Measurements from ENCODE around the gene AMZ1.
"Not testable (repeated sequence)": the region's sequence is repeated elsewhere in the genome, so short reads cannot be mapped to it uniquely, and the experiment has no call there.

The AMZ1 gene

DNA sequence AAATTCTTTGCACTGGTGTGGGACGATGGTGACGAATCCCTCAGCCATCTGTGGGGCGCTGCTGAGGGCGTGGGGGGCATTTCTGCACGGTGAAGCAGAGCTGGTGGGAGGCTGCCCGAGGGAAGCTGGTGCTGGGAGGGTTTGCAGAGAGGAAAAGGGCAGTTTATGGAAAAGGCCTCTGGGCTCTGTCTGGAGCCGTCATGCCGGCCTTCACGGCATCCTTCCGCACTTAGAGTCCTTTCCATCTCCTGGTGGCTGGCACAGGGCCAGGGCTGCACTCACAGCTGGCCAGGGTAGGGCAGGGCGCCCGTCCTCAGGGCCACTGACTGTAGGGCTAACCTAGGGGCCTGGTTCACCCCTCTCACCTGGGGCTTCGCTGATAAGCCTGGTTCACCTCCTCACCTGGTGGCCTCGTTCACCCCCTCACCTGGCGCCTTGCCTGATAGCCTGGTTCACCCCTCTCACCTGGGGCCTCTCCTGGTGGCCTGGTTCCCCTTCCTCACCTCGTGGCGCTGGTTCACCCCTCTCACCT lies 598 bp upstream of the AMZ1 start:
- Histone ChIP-seq H3K9me3 (ENCODE audit: insufficient read depth, low read depth, low read length) (no peaks in the 10 kb centered on the region), H3K36me3 (ENCODE audit: insufficient read depth, low read length) (no peaks in the 10 kb centered on the region), H3K4me1 (ENCODE audit: insufficient read depth, low read length) (peaks cover 7% of the 10 kb centered on the region), H3K27me3 (ENCODE audit: insufficient read depth, low read length) (peaks cover 47% of the 10 kb centered on the region), H3K27ac (ENCODE audit: low read depth, low read length) (no peak overlapping the region), H3K4me3 (ENCODE audit: low read length) (peak overlapping the region; percentile 53), H3K9ac (ENCODE audit: low read depth, low read length) (no peak overlapping the region)
- WGBS, result 80% methylated on average over 17 of the region's 17 CpGs

DNA sequence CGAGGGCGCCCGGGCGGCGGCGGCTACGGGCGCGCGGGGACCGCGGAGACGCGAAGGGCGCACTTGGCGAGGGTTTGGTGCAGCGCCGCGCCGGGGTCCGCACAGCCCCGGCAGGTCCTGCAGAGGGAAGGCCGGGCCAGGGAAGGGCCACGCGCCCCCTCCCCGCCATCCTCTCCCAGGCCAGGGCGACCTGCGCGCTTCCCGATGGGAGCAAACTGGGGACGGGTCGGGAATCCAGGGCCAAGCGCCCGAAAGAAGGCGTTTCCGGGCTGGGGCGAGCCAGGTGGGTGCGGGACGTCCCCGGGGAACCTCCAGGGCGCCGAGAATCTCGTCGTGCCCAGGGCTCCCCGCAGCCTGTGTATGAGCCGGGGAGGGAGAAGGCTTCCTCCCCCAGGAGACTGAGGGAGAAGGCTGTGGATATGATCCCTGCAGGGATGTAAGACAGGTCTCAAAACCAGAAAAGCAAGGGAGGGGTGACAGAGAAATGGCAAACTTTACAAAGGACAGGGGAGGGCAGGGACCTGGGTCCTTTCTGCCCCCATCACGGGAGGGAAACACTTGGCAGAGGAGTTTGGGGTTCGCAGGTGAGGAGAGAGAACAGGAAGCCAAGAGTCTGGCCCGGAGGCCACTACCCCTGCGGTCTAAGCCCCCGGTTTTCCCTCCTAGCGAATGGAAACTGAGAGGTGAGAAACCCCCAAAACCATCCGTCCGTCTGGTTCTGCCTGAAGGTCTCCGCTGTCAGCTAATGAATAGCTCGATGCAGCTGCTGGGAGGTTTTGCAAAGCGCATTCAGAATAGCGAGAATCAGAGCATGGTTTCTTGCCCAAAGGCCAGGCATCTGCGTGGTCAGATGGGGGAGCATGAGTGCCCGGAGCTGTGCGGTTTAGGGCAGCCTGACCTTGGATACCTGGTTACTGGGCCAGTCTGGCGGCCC lies 674 bp downstream of the AMZ1 start:
- Histone ChIP-seq H3K27me3 (ENCODE audit: insufficient read depth, low read length) (peaks cover 47% of the 10 kb centered on the region), H3K27ac (ENCODE audit: low read depth, low read length) (no peak overlapping the region), H3K4me3 (ENCODE audit: low read length) (peak overlapping the region; percentile 53)

DNA sequence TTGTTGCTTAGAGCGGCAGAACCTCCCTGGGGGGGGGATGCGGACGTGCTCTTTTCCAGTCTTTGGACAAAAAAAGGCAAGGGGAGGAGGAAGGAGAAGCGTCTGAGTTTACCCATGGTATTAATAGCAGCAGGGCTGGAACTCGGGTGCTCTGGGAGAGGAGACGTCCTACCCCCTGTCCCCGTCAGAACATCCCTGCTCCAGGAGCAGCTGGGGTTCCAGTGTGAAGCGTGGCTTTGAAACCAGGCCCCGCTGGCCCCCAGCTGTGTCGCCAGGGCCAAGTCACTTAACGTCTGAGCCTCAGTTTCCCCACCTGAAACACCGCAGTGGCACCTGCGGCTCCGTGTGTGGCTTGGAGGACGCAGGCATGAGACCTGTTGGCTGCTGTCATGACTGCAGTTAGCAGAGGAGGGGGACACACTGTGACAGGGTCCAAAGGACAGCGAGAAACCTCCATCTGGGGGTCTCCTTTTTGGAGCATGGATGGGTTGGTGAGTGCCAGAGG lies 1.4 kb downstream of the AMZ1 start:
- Histone ChIP-seq H3K36me3 (ENCODE audit: insufficient read depth, low read length) (no peaks in the 10 kb centered on the region), H3K9ac (ENCODE audit: low read depth, low read length) (no peak overlapping the region), H3K4me3 (ENCODE audit: low read length) (no peak overlapping the region), H3K27ac (ENCODE audit: low read depth, low read length) (no peak overlapping the region), H3K9me3 (ENCODE audit: insufficient read depth, low read depth, low read length) (no peaks in the 10 kb centered on the region), H3K4me1 (ENCODE audit: insufficient read depth, low read length) (peaks cover 7% of the 10 kb centered on the region), H3K27me3 (ENCODE audit: insufficient read depth, low read length) (peaks cover 47% of the 10 kb centered on the region)
- 86% methylated on average over 16 of the region's 16 CpGs for WGBS

More for the DNA sequence above, 674 bp downstream of the AMZ1 start:
- Histone ChIP-seq H3K36me3 (ENCODE audit: insufficient read depth, low read length) (no peaks in the 10 kb centered on the region), H3K9me3 (ENCODE audit: insufficient read depth, low read depth, low read length) (no peaks in the 10 kb centered on the region), H3K9ac (ENCODE audit: low read depth, low read length) (peak overlapping the region; percentile 26; the same call in 1 of the 2 replicates), H3K4me1 (ENCODE audit: insufficient read depth, low read length) (peaks cover 7% of the 10 kb centered on the region)
- 22% methylated on average over 62 of the region's 62 CpGs for WGBS

DNA sequence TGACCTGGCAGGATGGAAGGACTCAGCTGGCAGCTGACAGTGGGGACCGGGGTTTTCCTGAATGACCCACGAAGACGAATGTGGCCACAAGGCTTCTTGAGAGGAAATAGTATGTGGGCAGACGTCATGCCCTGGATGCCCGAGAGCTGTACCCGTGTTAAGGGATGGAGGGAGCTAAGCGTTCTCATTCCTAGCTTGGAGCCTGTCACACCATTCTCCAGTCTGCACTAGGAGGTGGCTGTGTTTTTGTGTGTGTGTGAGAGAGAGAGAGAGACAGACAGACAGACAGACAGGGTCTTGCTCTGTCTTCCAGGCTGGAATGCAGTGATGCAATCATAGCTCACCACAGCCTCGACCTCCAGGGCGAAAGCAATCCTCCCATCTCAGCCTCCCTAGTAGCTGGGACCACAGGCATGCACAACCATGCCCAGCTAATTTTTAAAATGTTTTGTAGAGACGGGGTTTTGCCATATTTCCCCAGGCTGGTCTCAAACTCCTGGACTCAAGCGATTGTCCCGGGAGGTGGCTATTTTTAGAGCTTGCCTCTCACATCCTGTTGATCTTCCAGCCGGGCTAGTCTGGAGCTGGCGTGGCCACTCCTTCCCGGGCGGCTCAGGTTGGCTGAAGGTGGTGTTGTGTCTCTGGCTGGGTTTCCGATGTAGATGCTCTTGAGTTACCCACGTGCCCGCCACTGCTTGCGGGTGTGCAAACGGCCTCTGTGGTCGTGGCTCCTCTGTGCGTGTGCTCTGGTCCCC lies 2.1 kb downstream of the AMZ1 start:
- no peaks in the 10 kb centered on the region for H3K9me3 ChIP-seq (ENCODE audit: insufficient read depth, low read depth, low read length)
- no peak overlapping the region for H3K9ac ChIP-seq (ENCODE audit: low read depth, low read length)
- H3K4me3 ChIP-seq (ENCODE audit: low read length), result no peak overlapping the region
- WGBS, result 90% methylated on average over 23 of the region's 23 CpGs
- H3K4me1 ChIP-seq (ENCODE audit: insufficient read depth, low read length), result peaks cover 7% of the 10 kb centered on the region
- H3K27ac ChIP-seq (ENCODE audit: low read depth, low read length), result no peak overlapping the region
- peaks cover 47% of the 10 kb centered on the region for H3K27me3 ChIP-seq (ENCODE audit: insufficient read depth, low read length)
- no peaks in the 10 kb centered on the region for H3K36me3 ChIP-seq (ENCODE audit: insufficient read depth, low read length)

DNA sequence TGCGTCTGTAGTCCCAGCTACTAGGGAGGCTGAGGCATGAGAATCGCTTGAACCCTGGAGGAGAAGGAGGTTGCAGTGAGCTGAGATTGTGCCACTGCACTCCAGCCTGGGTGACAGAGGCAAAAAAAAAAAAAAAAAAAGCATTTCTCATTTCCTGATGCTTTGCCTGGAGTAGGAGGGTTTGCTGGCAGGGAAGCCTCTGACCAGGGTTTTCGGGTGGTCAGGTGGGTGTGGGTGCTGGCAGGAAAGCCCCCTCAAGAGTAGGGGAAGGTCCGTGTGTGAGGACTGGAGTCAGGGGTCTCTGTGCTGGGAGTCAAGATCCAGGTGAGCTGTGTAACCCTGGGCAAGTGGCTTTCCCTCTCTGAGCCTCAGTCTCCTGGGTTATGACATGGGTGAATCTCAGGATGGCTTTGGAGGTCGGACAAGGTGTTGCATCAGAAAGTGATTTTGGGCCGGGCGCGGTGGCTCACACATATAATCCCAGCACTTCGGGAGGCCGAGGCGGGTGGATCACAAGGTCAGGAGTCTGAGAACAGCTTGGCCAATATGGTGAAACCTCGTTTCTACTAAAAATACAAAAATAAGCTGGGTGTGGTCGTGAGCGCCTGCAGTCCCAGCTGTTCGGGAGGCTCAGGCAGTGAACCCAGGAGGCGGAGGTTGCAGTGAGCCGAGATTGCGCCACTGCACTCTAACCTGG lies 3.2 kb downstream of the AMZ1 start:
- no peak overlapping the region for H3K4me3 ChIP-seq (ENCODE audit: low read length)
- H3K9ac ChIP-seq (ENCODE audit: low read depth, low read length), result no peak overlapping the region
- H3K36me3 ChIP-seq (ENCODE audit: insufficient read depth, low read length), result no peaks in the 10 kb centered on the region
- no peak overlapping the region for H3K27ac ChIP-seq (ENCODE audit: low read depth, low read length)
- H3K9me3 ChIP-seq (ENCODE audit: insufficient read depth, low read depth, low read length), result no peaks in the 10 kb centered on the region
- 94% methylated on average over 18 of the region's 18 CpGs for WGBS
- H3K27me3 ChIP-seq (ENCODE audit: insufficient read depth, low read length), result peaks cover 42% of the 10 kb centered on the region
- peaks cover 7% of the 10 kb centered on the region for H3K4me1 ChIP-seq (ENCODE audit: insufficient read depth, low read length)

DNA sequence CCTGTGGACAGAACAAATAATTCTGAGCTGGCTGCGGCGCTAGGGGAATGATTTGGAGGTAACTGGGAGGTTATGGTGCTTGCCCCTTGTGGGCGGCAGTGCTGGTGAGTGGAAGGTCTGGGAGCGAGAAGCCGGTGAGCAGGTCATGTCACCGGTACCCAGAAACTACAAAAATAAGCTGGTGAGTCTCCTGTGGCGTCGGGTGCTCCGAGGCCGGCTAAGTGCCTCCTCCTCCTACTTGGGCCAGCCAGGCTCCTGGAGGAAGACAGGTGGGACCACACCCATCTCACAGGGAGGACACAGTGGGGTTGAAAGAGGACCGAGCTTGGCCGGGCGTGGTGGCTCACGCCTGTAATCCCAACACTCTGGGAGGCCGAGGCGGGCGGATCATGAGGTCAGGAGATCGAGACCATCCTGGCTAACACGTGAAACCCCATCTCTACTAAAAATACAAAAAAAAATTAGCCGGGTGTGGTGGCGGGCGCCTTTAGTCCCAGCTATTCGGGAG lies 4.0 kb downstream of the AMZ1 start:
- H3K36me3 ChIP-seq (ENCODE audit: insufficient read depth, low read length); H3K4me3 ChIP-seq (ENCODE audit: low read length); H3K4me1 ChIP-seq (ENCODE audit: insufficient read depth, low read length); H3K27ac ChIP-seq (ENCODE audit: low read depth, low read length); H3K9ac ChIP-seq (ENCODE audit: low read depth, low read length); H3K9me3 ChIP-seq (ENCODE audit: insufficient read depth, low read depth, low read length): not testable (repeated sequence)
- peaks cover 36% of the 10 kb centered on the region for H3K27me3 ChIP-seq (ENCODE audit: insufficient read depth, low read length)
- WGBS, result 95% methylated on average over 23 of the region's 23 CpGs

DNA sequence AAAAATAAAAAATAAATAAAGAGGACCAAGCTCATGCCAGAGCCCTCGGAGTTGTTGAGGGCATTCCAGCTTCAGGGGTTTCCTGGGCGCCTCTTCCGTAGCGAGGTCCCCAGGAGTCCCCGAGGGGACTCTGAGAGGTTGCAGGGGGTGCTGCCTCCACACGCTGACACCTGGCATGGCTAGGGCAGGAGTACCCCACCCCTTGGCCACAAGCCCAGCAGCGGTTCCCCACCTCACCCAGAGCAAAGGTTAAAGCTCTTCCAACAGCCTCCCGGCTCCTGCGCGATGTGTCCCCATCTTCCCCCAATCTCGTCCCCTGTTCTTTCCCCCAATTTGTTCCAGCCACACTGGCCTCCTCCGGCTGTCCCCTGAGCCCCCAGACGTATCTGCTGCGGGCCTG lies 4.5 kb downstream of the AMZ1 start:
- Histone ChIP-seq H3K27me3 (ENCODE audit: insufficient read depth, low read length) (peaks cover 30% of the 10 kb centered on the region), H3K36me3 (ENCODE audit: insufficient read depth, low read length) (no peaks in the 10 kb centered on the region), H3K27ac (ENCODE audit: low read depth, low read length) (no peak overlapping the region), H3K9me3 (ENCODE audit: insufficient read depth, low read depth, low read length) (no peaks in the 10 kb centered on the region), H3K4me3 (ENCODE audit: low read length) (no peak overlapping the region), H3K4me1 (ENCODE audit: insufficient read depth, low read length) (peaks cover 7% of the 10 kb centered on the region), H3K9ac (ENCODE audit: low read depth, low read length) (no peak overlapping the region)
- WGBS, result 92% methylated on average over 14 of the region's 14 CpGs

DNA sequence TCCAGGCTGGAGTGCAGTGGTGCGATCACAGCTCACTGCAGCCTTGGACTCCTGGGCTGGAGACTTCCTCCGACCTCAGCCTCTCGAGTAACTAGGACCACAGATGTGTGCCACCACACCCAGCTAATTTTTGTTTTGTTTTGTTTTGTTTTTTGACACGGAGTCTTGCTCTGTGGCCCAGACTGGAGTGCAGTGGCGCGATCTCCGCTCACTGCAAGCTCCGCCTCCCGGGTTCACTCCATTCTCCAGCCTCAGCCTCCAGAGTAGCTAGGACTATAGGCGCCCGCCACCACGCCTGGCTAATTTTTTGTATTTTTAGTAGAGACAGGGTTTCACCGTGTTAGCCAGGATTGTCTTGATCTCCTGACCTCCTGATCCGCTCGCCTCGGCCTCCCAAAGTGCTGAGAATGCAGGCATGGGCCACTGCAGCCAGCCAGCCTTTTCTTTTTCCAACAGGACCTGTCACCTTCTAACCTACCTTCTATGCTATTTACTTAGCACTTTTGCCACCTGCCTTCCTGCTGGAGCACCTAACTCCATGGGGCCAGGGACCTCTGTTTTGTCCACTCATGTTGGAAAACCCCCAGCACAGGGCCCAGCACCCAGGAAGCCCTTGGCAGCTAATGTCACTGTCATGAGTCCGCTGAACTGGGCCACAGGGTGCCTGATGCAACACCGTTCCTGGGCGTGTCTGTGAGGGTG lies 5.6 kb downstream of the AMZ1 start:
- not testable (repeated sequence) for H3K4me3 ChIP-seq (ENCODE audit: low read length); H3K36me3 ChIP-seq (ENCODE audit: insufficient read depth, low read length); H3K4me1 ChIP-seq (ENCODE audit: insufficient read depth, low read length); H3K27ac ChIP-seq (ENCODE audit: low read depth, low read length); H3K9ac ChIP-seq (ENCODE audit: low read depth, low read length); H3K9me3 ChIP-seq (ENCODE audit: insufficient read depth, low read depth, low read length)
- peaks cover 20% of the 10 kb centered on the region for H3K27me3 ChIP-seq (ENCODE audit: insufficient read depth, low read length)
- 94% methylated on average over 19 of the region's 19 CpGs for WGBS

DNA sequence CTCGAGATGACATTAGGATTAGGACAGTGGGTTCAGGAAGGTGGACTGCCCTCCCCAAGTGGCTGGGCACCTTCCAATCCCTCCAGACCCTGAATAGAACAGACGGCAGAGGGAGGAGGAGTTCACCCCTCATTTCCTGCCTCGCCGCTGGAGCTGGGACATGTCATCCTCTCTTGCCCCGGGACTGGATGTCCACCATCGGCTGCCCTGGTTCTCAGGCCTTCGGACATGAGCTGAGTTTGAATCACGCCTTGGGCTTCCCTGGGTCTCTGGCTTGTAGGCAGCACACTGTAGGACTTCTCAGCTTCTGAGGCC lies 6.1 kb downstream of the AMZ1 start:
- peaks cover 15% of the 10 kb centered on the region for H3K27me3 ChIP-seq (ENCODE audit: insufficient read depth, low read length)
- not testable (repeated sequence) for H3K9me3 ChIP-seq (ENCODE audit: insufficient read depth, low read depth, low read length); H3K4me1 ChIP-seq (ENCODE audit: insufficient read depth, low read length); H3K4me3 ChIP-seq (ENCODE audit: low read length); H3K36me3 ChIP-seq (ENCODE audit: insufficient read depth, low read length); H3K9ac ChIP-seq (ENCODE audit: low read depth, low read length); H3K27ac ChIP-seq (ENCODE audit: low read depth, low read length)
- WGBS, result 93% methylated on average over 8 of the region's 8 CpGs

DNA sequence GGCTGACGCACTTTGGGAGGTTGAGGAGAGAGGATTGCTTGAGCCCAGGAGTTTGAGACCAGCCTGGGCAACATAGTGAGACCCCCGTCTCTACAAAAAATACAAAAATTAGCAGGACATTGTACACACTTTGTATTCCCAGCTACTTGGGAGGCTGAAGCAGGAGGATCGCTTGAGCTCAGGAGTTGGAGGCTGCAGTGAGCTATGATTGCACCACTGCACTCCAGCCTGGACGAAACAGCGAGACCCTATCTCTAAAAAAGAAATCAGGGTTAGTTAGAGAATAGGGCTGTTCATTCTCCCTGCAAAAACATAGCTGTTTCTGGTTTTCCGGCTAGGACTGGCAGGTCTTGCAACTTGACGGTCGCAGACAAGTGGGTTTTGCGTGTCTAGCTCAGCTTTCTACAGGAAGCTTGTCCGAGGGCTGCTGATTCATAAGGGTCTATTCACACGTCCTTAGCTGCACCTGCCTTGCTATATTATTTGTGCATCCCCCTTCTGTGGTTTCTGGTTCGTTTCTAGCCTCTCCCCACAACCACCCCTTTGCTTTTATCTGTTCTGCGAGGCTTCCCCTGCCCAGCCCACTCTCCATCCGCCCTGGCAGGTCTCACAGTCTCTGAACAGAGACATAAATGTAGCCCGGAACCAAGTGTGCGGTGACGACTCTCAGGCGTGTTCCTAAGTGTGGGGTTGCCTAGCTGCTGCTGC lies 10.7 kb downstream of the AMZ1 start:
- 91% methylated on average over 18 of the region's 18 CpGs for WGBS
- Histone ChIP-seq H3K4me3 (ENCODE audit: low read length) (no peak overlapping the region), H3K36me3 (ENCODE audit: insufficient read depth, low read length) (no peaks in the 10 kb centered on the region), H3K4me1 (ENCODE audit: insufficient read depth, low read length) (no peaks in the 10 kb centered on the region), H3K9ac (ENCODE audit: low read depth, low read length) (no peak overlapping the region), H3K9me3 (ENCODE audit: insufficient read depth, low read depth, low read length) (no peaks in the 10 kb centered on the region), H3K27me3 (ENCODE audit: insufficient read depth, low read length) (no peaks in the 10 kb centered on the region), H3K27ac (ENCODE audit: low read depth, low read length) (no peak overlapping the region)

Data from HUES64 (cell line).